NCI-H2171 (cell line): Measurements from ENCODE around the gene CALY.

ENCODE experiments used
- DNase-seq: peaks from one replicate; lab custom pipeline; 2025; lab: John Stamatoyannopoulos, UW

The CALY gene

GRCh38 chr10:133351408-133352318 is 15.0 kb upstream of the CALY start:
- no peak for DNase-seq

GRCh38 chr10:133350950-133351329 is 14.2 kb upstream of the CALY start:
- DNase-seq: no peak

GRCh38 chr10:133350283-133350949 is 13.7 kb upstream of the CALY start:
- no peak for DNase-seq

GRCh38 chr10:133349577-133350011 is 12.9 kb upstream of the CALY start:
- no peak for DNase-seq

GRCh38 chr10:133349160-133349568 is 12.5 kb upstream of the CALY start:
- no peak for DNase-seq

- no peak for DNase-seq
These were observed 11.2 kb upstream of the CALY start for GRCh38 chr10:133347710-133348517.

- no peak for DNase-seq
These were observed 9.7 kb upstream of the CALY start for GRCh38 chr10:133346413-133346812.

GRCh38 chr10:133344236-133344635 is 7.5 kb upstream of the CALY start:
- no peak for DNase-seq

GRCh38 chr10:133343558-133343957 is 6.9 kb upstream of the CALY start:
- DNase-seq: no peak

GRCh38 chr10:133342942-133343341 is 6.2 kb upstream of the CALY start:
- no peak for DNase-seq

GRCh38 chr10:133341983-133342382 is 5.3 kb upstream of the CALY start:
- no peak for DNase-seq

GRCh38 chr10:133339708-133340380 is 3.1 kb upstream of the CALY start:
- no peak for DNase-seq

GRCh38 chr10:133338080-133339071 is 1.7 kb upstream of the CALY start:
- DNase-seq: no peak

- DNase-seq: no peak
These were observed 652 bp upstream of the CALY start for GRCh38 chr10:133337370-133337725.

- DNase-seq: no peak
These were observed 549 bp downstream of the CALY start for GRCh38 chr10:133336118-133336576.

GRCh38 chr10:133335246-133336117 is 1.2 kb downstream of the CALY start:
- no peak for DNase-seq

GRCh38 chr10:133334503-133335245 is 2.0 kb downstream of the CALY start:
- DNase-seq: no peak

- DNase-seq: no peak
These were observed 3.6 kb downstream of the CALY start for GRCh38 chr10:133332936-133333699.
